HepG2 (cell line): Measurements from ENCODE around the gene ATP6V0A1. TPM values are rescaled to one million over a fixed set of nuclear protein-coding genes. Genes with fewer than 3 reads are reported as not detected.

Source experiments
- CEBPG ChIP-seq: IDR thresholded peaks from 2 replicates; pipeline ENCODE4 v1.6.1; 2016
- FOXO1 ChIP-seq: sonication (generic); formaldehyde crosslinking; IDR thresholded peaks from 2 replicates; pipeline ENCODE4 v1.4.0; 2020; ENCODE audit warnings: missing genetic modification reagents
- MIER2 ChIP-seq: IDR thresholded peaks from 2 replicates; pipeline ENCODE4 v1.6.1; 2016; ENCODE audit warnings: missing biosample characterization, missing genetic modification reagents
- MIXL1 ChIP-seq: IDR thresholded peaks from 2 replicates; pipeline ENCODE4 v1.6.1; 2016
- MYNN ChIP-seq: sonication (generic); formaldehyde crosslinking; IDR thresholded peaks from 2 replicates; pipeline ENCODE4 v1.4.0; 2020; ENCODE audit warnings: mild to moderate bottlenecking, low read depth, missing genetic modification reagents
- POGZ ChIP-seq: sonication (generic); formaldehyde crosslinking; IDR thresholded peaks from 2 replicates; pipeline ENCODE4 v1.4.0; 2020; ENCODE audit warnings: mild to moderate bottlenecking, missing genetic modification reagents
- PRPF4 ChIP-seq: fragments of 200-400 bp; formaldehyde crosslinking; IDR thresholded peaks from 2 replicates; pipeline ENCODE4 v1.6.1; 2016; ENCODE audit warnings: low read length, low read depth; ENCODE audit not compliant: poor library complexity, severe bottlenecking
- RNF2 ChIP-seq: fragments of 450-650 bp; conservative IDR thresholded peaks from 2 replicates; pipeline ENCODE4 v1.6.1; 2016; ENCODE audit warnings: low read depth
- SALL2 ChIP-seq: sonication (generic); formaldehyde crosslinking; IDR thresholded peaks from 2 replicates; pipeline ENCODE4 v1.8.1; 2023; ENCODE audit warnings: mild to moderate bottlenecking, missing genetic modification reagents, inconsistent platforms
- SRF ChIP-seq: IDR thresholded peaks from 2 replicates; pipeline ENCODE4 v1.6.1; 2011; ENCODE audit warnings: mild to moderate bottlenecking, low read depth, low read length, moderate library complexity
- THYN1 ChIP-seq: sonication (generic); formaldehyde crosslinking; IDR thresholded peaks from 2 replicates; pipeline ENCODE4 v1.8.1; 2023; ENCODE audit warnings: low read depth, mild to moderate bottlenecking, moderate library complexity, missing genetic modification reagents, borderline replicate concordance
- ZMYM2 ChIP-seq: sonication (generic); formaldehyde crosslinking; IDR thresholded peaks from 2 replicates; pipeline ENCODE4 v1.8.0; 2022; ENCODE audit warnings: mild to moderate bottlenecking, missing genetic modification reagents
- ZNF205 ChIP-seq: IDR thresholded peaks from 2 replicates; pipeline ENCODE4 v1.6.1; 2018; ENCODE audit warnings: missing biosample characterization, missing genetic modification reagents
- ZNF331 ChIP-seq: sonication (generic); formaldehyde crosslinking; IDR thresholded peaks from 2 replicates; pipeline ENCODE4 v1.4.0; 2020; ENCODE audit warnings: missing genetic modification reagents
- ZNF343 ChIP-seq: sonication (generic); formaldehyde crosslinking; IDR thresholded peaks from 2 replicates; pipeline ENCODE4 v1.4.0; 2020; ENCODE audit warnings: mild to moderate bottlenecking, missing genetic modification reagents
- polyA plus RNA-seq, 8 experiments: library from polyadenylated mRNA; depleted of rRNA in 3 of 8; stranded (reverse) in 7 of 8; unstranded in 1 of 8; fragments of >200 nt; fragmentation: Illumina TruSeq in 4 of 8; extraction: Trizol in 4 of 8; gene quantifications; 2 replicates each; pipeline versions ENCODE4 v1.2.1 to v1.2.3, GENCODE V29; 2011 to 2016; ENCODE audit warnings: low read depth in 4 of 8, missing spikeins in 1 of 8, mixed read lengths in 1 of 8; ENCODE audit not compliant: insufficient read depth in 1 of 8
- total RNA-seq, 5 experiments: library from RNA; depleted of rRNA; stranded (reverse); fragments of >200 nt; fragmentation: Illumina TruSeq; extraction: Trizol; gene quantifications; 2 replicates each; pipeline ENCODE4 v1.2.3, GENCODE V29; 2016; ENCODE audit warnings: low read depth in 1 of 5
- TF ChIP-seq, protein P1 (sequence below): sonication (generic); formaldehyde crosslinking; IDR thresholded peaks from 2 replicates; pipeline ENCODE4 v1.4.0; 2020; ENCODE audit warnings: missing genetic modification reagents
- TF ChIP-seq, protein P2 (sequence below): sonication (generic); formaldehyde crosslinking; IDR thresholded peaks from 2 replicates; pipeline ENCODE4 v1.4.0; 2020; ENCODE audit warnings: missing genetic modification reagents
- TF ChIP-seq, protein P3 (sequence below): fragments of 450-650 bp; IDR thresholded peaks from 2 replicates; pipeline ENCODE4 v1.6.1; 2016
- TF ChIP-seq, protein P4 (sequence below), 2 experiments: fragments of 450-650 bp in 1 of 2; sonication (generic) in 1 of 2; formaldehyde crosslinking; IDR thresholded peaks; 2 replicates each; pipeline versions ENCODE4 v1.5.0 to v1.8.0; 2020 to 2022; ENCODE audit warnings: mild to moderate bottlenecking in 1 of 2, missing genetic modification reagents in 1 of 2
- TF ChIP-seq, protein P5 (sequence below): sonication (generic); formaldehyde crosslinking; IDR thresholded peaks from 2 replicates; pipeline ENCODE4 v1.4.0; 2020; ENCODE audit warnings: missing genetic modification reagents, borderline replicate concordance

The ATP6V0A1 gene
- total and polyA plus RNA-seq, 2 of the 13 experiments (the other 11 are each of a cell fraction or from before 2014, with no cell fraction given) = 27.9 to 54.1 TPM

DNA sequence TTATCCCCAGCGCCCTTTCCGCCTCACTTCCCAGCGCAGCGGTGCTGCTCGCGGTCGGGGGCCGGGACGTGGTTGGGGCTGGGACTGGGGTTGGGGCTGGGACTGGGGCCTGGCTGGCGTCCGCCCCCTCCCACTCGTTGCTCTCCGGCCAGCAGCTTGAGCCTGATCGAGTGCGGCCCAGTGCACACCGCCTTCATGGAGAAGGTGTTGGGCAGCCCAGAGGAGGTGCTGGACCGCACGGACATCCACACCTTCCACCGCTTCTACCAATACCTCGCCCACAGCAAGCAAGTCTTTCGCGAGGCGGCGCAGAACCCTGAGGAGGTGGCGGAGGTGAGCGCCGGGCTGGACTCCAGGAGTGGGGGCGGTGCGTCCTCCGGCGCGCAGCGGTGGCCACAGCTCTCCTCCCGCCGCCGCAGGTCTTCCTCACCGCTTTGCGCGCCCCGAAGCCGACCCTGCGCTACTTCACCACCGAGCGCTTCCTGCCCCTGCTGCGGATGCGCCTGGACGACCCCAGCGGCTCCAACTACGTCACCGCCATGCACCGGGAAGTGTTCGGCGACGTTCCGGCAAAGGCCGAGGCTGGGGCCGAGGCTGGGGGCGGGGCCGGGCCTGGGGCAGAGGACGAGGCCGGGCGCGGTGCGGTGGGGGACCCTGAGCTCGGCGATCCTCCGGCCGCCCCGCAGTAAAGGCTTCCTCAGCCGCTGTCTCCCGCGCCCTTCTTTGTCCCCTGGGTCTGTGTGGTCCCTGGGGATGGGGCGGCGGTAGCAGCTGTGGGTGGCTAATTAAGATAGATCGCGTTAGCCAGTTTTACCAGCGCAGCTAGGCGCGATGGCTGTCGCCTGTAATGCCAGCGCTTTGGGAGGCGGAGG is 95.8 kb downstream of the ATP6V0A1 start (continued):
- TF ChIP-seq THYN1 (CRISPR knock-in tag) = no peak
- TF ChIP-seq, protein P1, sequence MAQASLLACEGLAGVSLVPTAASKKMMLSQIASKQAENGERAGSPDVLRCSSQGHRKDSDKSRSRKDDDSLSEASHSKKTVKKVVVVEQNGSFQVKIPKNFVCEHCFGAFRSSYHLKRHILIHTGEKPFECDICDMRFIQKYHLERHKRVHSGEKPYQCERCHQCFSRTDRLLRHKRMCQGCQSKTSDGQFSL = 0 out of 2 replicates have a peak, but pooled peaks have one; percentile 35
- peak; percentile 76 for TF ChIP-seq MIXL1 (CRISPR knock-in tag)
- peak; percentile 46 for TF ChIP-seq CEBPG
- peak; percentile 91 for TF ChIP-seq POGZ
- peak; percentile 94 for TF ChIP-seq SALL2
- peak; percentile 24; the same call in 1 of the 2 replicates for TF ChIP-seq ZNF343
- TF ChIP-seq, protein P2, sequence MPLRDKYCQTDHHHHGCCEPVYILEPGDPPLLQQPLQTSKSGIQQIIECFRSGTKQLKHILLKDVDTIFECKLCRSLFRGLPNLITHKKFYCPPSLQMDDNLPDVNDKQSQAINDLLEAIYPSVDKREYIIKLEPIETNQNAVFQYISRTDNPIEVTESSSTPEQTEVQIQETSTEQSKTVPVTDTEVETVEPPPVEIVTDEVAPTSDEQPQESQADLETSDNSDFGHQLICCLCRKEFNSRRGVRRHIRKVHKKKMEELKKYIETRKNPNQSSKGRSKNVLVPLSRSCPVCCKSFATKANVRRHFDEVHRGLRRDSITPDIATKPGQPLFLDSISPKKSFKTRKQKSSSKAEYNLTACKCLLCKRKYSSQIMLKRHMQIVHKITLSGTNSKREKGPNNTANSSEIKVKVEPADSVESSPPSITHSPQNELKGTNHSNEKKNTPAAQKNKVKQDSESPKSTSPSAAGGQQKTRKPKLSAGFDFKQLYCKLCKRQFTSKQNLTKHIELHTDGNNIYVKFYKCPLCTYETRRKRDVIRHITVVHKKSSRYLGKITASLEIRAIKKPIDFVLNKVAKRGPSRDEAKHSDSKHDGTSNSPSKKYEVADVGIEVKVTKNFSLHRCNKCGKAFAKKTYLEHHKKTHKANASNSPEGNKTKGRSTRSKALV = peak; percentile 96
- no peak for TF ChIP-seq ZMYM2 (CRISPR knock-in tag)
- TF ChIP-seq, protein P3, sequence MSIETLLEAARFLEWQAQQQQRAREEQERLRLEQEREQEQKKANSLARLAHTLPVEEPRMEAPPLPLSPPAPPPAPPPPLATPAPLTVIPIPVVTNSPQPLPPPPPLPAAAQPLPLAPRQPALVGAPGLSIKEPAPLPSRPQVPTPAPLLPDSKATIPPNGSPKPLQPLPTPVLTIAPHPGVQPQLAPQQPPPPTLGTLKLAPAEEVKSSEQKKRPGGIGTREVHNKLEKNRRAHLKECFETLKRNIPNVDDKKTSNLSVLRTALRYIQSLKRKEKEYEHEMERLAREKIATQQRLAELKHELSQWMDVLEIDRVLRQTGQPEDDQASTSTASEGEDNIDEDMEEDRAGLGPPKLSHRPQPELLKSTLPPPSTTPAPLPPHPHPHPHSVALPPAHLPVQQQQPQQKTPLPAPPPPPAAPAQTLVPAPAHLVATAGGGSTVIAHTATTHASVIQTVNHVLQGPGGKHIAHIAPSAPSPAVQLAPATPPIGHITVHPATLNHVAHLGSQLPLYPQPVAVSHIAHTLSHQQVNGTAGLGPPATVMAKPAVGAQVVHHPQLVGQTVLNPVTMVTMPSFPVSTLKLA = 0 out of 2 replicates have a peak, but pooled peaks have one; percentile 20
- TF ChIP-seq RNF2 = no peak; the same call in 1 of the 2 replicates
- TF ChIP-seq ZNF205 (CRISPR knock-in tag) = peak; percentile 82
- TF ChIP-seq, protein P4, sequence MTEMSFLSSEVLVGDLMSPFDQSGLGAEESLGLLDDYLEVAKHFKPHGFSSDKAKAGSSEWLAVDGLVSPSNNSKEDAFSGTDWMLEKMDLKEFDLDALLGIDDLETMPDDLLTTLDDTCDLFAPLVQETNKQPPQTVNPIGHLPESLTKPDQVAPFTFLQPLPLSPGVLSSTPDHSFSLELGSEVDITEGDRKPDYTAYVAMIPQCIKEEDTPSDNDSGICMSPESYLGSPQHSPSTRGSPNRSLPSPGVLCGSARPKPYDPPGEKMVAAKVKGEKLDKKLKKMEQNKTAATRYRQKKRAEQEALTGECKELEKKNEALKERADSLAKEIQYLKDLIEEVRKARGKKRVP (CRISPR knock-in tag; IDR thresholded peaks at IDR 0.05) = peak in 1 of 2 experiments; percentile 66; a peak in 1 of 4 replicates
- TF ChIP-seq ZNF331 (CRISPR knock-in tag) = peak; percentile 88; the same call in 1 of the 2 replicates
- TF ChIP-seq, protein P5, sequence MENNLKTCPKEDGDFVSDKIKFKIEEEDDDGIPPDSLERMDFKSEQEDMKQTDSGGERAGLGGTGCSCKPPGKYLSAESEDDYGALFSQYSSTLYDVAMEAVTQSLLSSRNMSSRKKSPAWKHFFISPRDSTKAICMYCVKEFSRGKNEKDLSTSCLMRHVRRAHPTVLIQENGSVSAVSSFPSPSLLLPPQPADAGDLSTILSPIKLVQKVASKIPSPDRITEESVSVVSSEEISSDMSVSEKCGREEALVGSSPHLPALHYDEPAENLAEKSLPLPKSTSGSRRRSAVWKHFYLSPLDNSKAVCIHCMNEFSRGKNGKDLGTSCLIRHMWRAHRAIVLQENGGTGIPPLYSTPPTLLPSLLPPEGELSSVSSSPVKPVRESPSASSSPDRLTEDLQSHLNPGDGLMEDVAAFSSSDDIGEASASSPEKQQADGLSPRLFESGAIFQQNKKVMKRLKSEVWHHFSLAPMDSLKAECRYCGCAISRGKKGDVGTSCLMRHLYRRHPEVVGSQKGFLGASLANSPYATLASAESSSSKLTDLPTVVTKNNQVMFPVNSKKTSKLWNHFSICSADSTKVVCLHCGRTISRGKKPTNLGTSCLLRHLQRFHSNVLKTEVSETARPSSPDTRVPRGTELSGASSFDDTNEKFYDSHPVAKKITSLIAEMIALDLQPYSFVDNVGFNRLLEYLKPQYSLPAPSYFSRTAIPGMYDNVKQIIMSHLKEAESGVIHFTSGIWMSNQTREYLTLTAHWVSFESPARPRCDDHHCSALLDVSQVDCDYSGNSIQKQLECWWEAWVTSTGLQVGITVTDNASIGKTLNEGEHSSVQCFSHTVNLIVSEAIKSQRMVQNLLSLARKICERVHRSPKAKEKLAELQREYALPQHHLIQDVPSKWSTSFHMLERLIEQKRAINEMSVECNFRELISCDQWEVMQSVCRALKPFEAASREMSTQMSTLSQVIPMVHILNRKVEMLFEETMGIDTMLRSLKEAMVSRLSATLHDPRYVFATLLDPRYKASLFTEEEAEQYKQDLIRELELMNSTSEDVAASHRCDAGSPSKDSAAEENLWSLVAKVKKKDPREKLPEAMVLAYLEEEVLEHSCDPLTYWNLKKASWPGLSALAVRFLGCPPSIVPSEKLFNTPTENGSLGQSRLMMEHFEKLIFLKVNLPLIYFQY (CRISPR knock-in tag) = peak; percentile 58; the same call in 1 of the 2 replicates
- no peak for TF ChIP-seq SRF
- no peak for TF ChIP-seq PRPF4
- peak; percentile 44; the same call in 1 of the 2 replicates for TF ChIP-seq MIER2 (CRISPR knock-in tag)
- TF ChIP-seq MYNN (CRISPR knock-in tag) = no peak; the same call in 1 of the 2 replicates
- TF ChIP-seq FOXO1 (CRISPR knock-in tag) = no peak; the same call in 1 of the 2 replicates
